Thyroid gland (tissue), 4 donors: ENCODE results near the gene EFL1.

Experiments
- POLR2A ChIP-seq, 2 donors: fragments of 450-650 bp; IDR thresholded peaks; one replicate each; pipeline ENCODE4 v1.6.1; 2017; ENCODE audit warnings: antibody characterized with exemption in 2 of 2, mild to moderate bottlenecking in 2 of 2, moderate library complexity in 1 of 2
- TF ChIP-seq, protein P1 (sequence below), 6 experiments: fragments of 200-600 bp in 3 of 6; fragments of 450-650 bp in 3 of 6; sonication (generic) in 3 of 6; IDR thresholded peaks; one replicate each; pipeline ENCODE4 v1.5.1; 2016 to 2019; ENCODE audit warnings: antibody characterized with exemption in 6 of 6, mild to moderate bottlenecking in 2 of 6, inconsistent platforms in 1 of 6, moderate library complexity in 1 of 6

GRCh38 chr15:82091636-82092140 lies 170.8 kb downstream of the EFL1 start:
- TF ChIP-seq, protein P1, sequence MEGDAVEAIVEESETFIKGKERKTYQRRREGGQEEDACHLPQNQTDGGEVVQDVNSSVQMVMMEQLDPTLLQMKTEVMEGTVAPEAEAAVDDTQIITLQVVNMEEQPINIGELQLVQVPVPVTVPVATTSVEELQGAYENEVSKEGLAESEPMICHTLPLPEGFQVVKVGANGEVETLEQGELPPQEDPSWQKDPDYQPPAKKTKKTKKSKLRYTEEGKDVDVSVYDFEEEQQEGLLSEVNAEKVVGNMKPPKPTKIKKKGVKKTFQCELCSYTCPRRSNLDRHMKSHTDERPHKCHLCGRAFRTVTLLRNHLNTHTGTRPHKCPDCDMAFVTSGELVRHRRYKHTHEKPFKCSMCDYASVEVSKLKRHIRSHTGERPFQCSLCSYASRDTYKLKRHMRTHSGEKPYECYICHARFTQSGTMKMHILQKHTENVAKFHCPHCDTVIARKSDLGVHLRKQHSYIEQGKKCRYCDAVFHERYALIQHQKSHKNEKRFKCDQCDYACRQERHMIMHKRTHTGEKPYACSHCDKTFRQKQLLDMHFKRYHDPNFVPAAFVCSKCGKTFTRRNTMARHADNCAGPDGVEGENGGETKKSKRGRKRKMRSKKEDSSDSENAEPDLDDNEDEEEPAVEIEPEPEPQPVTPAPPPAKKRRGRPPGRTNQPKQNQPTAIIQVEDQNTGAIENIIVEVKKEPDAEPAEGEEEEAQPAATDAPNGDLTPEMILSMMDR (IDR thresholded peaks at IDR 0.05) = no peak
- no peak for TF ChIP-seq POLR2A (IDR thresholded peaks at IDR 0.05)
